Measurements from ENCODE around the gene CD209.
A peak's percentile ranks its signal among the peaks of the same experiment; 100 is the strongest.

Gene CD209

DNA sequence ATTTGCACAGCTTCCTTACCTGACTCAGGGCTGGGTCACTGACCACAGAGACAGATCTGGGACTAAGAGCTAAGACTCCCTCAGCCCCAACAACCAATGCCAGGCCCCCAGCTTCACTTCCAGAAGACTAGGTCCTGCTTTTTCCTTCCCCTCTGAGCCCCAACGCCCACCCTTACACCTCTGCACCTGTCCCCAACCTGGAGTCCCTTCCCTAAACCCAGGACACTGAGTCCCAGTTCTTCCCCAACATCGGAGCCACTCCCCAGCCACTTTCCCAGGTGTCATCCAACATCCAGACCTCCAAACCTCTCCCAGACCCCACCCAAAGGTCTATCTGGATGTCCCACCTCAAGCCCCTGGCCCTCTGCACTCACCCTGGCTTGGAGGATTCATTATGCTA is 48.3 kb downstream of the CD209 start:
- DNase-seq (no peak), ATAC-seq (no peak)
- Mint-ChIP-seq H3K4me3 (peak overlapping the region; percentile 80), H3K27me3 (peaks cover 12% of the 10 kb centered on the region), H3K9me3 (no peaks in the 10 kb centered on the region), H3K27ac (peak overlapping the region; percentile 90), H3K4me1 (peaks cover 48% of the 10 kb centered on the region), H3K36me3 (ENCODE audit: low read depth) (peaks cover 2% of the 10 kb centered on the region)

DNA sequence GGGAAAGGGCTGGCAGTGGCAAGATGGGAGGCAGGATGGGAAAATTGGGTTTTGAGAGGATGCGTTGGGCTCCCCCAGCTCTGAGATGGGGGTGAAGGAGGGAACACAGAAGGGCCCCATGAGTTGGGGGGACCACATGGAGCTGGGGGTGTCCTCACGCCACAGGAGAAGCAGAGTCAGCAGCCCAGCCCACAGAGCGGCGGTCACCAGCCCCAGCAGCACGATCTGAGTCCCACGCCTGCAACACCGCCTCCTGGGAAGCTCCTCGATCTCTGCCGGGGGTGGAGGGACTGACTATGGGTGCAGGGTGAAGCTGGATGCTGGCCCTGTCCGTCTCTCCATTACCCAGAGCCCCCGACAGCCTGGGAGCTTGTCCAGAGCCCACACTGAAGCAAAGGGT is 48.8 kb downstream of the CD209 start:
- Mint-ChIP-seq H3K27ac (no peak overlapping the region), H3K27me3 (peaks cover 12% of the 10 kb centered on the region), H3K4me1 (peaks cover 45% of the 10 kb centered on the region), H3K36me3 (ENCODE audit: low read depth) (peaks cover 2% of the 10 kb centered on the region), H3K4me3 (peak overlapping the region; percentile 80), H3K9me3 (no peaks in the 10 kb centered on the region)
- no peak for DNase-seq
- ATAC-seq: no peak

GRCh38 chr19:7697721-7698287 is 49.5 kb downstream of the CD209 start:
- Mint-ChIP-seq H3K36me3 (ENCODE audit: low read depth) (peaks cover 2% of the 10 kb centered on the region), H3K27ac (peak overlapping the region; percentile 14), H3K27me3 (peaks cover 12% of the 10 kb centered on the region), H3K4me3 (peak overlapping the region; percentile 48), H3K9me3 (no peaks in the 10 kb centered on the region), H3K4me1 (peaks cover 45% of the 10 kb centered on the region)
- no peak for ATAC-seq
- no peak for DNase-seq

DNA sequence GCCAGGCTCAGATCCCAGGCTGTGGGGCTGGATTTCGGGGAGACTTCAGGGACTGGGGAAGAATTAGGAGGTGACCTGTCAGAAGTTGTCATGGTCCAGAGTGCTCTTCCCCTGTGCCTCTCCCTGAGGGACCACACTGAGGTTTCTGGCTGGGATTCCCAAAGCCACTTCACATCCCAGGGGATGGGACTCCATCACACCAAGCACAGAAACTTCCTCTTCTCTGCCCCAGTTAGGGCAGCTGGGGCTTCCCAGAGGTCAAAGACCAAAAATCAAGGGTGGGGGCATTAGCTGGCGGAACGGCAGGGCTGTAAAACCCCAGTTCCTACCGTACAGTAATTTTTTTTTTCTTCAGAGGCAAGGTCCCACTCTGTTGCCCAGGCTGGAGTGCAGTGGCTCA is 52.8 kb downstream of the CD209 start:
- peaks cover 9% of the 10 kb centered on the region for H3K27me3 Mint-ChIP-seq
- no peak overlapping the region for H3K27ac Mint-ChIP-seq
- H3K4me3 Mint-ChIP-seq: peak overlapping the region; percentile 1
- H3K36me3 Mint-ChIP-seq (ENCODE audit: low read depth): peaks cover 2% of the 10 kb centered on the region
- H3K4me1 Mint-ChIP-seq: peaks cover 28% of the 10 kb centered on the region
- ATAC-seq (no peak), DNase-seq (no peak)
- H3K9me3 Mint-ChIP-seq: no peaks in the 10 kb centered on the region

GRCh38 chr19:7692417-7693088 is 54.8 kb downstream of the CD209 start:
- Mint-ChIP-seq H3K27ac (no peak overlapping the region), H3K36me3 (ENCODE audit: low read depth) (peaks cover 2% of the 10 kb centered on the region), H3K9me3 (no peaks in the 10 kb centered on the region), H3K4me1 (peaks cover 13% of the 10 kb centered on the region), H3K27me3 (peaks cover 5% of the 10 kb centered on the region), H3K4me3 (no peak overlapping the region)
- ATAC-seq (peak; percentile 15), DNase-seq (no peak)

GRCh38 chr19:7691497-7691896 is 55.8 kb downstream of the CD209 start:
- no peak for DNase-seq
- peaks cover under 1% of the 10 kb centered on the region for H3K36me3 Mint-ChIP-seq (ENCODE audit: low read depth)
- H3K27me3 Mint-ChIP-seq: peaks cover under 1% of the 10 kb centered on the region
- H3K4me1 Mint-ChIP-seq: peaks cover 11% of the 10 kb centered on the region
- no peak overlapping the region for H3K27ac Mint-ChIP-seq
- ATAC-seq: peak; percentile 27
- no peak overlapping the region for H3K4me3 Mint-ChIP-seq
- no peaks in the 10 kb centered on the region for H3K9me3 Mint-ChIP-seq

DNA sequence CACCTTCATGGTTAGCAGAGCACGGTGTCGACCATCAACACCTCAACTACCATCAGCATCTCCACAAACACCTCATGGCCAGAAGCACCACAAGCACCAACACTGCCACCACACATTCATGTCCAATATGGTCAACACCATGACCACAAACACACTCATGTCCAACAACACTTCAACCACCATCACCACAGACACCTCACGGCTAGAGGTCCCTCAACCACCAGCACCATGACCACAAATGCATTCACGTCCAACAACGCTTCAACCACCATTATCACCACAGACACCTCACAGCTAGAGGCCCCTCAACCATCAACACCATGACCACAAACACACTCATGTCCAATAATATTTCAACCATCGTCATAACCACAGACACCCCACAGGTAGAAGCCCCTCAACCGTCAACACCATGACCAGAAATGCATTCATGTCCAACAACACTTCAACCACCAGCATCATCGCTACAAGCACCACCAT is 56.5 kb downstream of the CD209 start:
- no peaks in the 10 kb centered on the region for H3K27me3 Mint-ChIP-seq
- ATAC-seq (peak; percentile 13), DNase-seq (no peak)
- no peak overlapping the region for H3K27ac Mint-ChIP-seq
- peaks cover 10% of the 10 kb centered on the region for H3K4me1 Mint-ChIP-seq
- no peaks in the 10 kb centered on the region for H3K9me3 Mint-ChIP-seq
- H3K36me3 Mint-ChIP-seq (ENCODE audit: low read depth): no peaks in the 10 kb centered on the region
- no peak overlapping the region for H3K4me3 Mint-ChIP-seq

Measured in activated naive CD8-positive, alpha-beta T cell treated with anti-CD3 and anti-CD28 coated beads, Interleukin-2, amount 50 U/mL, for 24 hours (primary cell).